Measurements from ENCODE around the gene IL17REL.

The IL17REL gene

DNA sequence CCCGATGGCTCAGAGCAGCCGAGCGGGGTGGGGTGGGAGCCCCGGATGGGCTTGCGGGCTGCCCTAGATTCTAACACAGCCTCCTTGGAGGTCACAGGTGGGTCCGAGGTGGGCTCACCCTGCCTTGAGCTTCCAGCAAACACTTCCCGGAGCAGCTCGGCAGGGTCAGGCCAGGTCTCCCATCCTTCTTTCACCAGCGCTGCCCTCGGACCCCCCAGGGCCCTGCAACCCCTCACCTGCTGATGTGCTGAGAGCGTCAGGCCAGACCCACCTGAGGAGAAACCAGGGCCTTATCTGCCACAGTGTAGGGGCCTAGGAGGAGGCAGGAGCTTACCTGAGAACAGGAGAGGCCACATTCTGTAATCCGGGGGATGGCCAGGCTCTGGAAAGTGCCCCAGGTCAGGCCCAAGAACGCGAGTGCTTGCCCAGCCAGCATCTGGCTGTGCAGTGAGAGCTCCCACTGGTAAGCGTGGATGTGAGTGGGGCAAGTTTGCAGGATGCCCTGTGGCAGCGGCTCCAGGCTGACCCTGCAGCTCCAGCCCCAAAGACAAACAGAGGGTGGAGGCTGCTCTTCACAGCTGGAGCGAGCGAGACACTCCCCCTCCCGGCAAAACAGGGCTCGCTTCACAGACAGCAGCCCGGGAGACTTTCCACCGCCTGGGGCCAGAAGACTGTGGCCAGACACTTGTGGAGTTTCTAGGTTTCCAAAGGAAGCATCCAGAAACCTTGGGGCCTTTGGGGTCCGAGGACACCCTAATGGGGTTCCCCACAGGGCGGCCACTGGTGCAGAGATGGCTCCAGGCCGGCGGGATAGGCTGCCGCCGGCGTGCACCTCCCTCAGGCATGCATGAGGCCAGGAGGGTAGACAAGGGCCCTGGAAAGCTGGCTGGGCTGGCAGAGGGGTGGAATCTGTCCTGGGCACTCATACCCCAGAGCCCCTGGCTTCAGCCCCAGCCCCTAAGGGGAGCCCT lies at the start of gene IL17REL:
Gene IL17REL, minus strand, starts transcription at position 555 of the 971 bp plus-strand sequence. Its CDS starts 119 bp downstream, at position 436.
- peaks cover 10% of the 10 kb centered on the region for H3K4me1 ChIP-seq (ENCODE audit: control insufficient read depth, insufficient read depth, low read length)
- H3K4me3 ChIP-seq (ENCODE audit: low read length), result no peak within 1 kb of the TSS
- no peak for DNase-seq (ENCODE audit: low read depth, low spot score)
- WGBS (ENCODE audit: insufficient coverage, insufficient read length), result no CpG with 5 or more reads among the region's 29 CpGs
- H3K36me3 ChIP-seq (ENCODE audit: control insufficient read depth, insufficient read depth, low read length), result no peaks in the 10 kb centered on the region; the same call in 1 of the 2 replicates
- H3K27me3 ChIP-seq (ENCODE audit: control insufficient read depth, insufficient read depth, low read length), result peaks cover 14% of the 10 kb centered on the region; the same call in 1 of the 2 replicates
- no peak within 1 kb of the TSS for H3K27ac ChIP-seq (ENCODE audit: low read length)
- H3K9me3 ChIP-seq (ENCODE audit: control insufficient read depth, insufficient read depth, low read length), result no peaks in the 10 kb centered on the region

DNA sequence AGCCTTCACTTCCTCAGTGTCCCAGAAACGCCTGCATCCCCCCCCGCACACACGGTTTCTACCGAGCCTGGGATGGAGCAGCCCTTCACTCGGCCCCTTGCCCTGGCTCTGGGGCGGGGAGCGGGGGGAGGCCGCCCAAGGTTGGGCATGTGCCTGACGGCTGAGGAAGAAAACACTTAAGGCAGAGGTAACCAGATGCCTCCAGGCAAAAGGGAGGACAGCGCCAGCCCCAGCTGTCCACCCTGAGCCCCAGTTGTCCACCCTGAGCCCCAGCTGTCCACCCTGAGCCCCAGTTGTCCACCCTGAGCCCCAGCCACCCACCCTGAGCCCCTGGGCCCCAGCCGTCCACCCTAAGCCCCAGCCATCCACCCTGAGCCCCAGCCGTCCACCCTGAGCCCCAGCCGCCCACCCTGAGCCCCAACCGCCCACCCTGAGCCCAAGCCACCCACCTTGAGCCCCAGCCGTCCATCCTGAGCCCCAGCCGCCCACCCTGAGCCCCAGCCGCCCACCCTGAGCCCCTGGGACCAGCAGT lies 49.3 kb upstream of the IL17REL start:
- no peaks in the 10 kb centered on the region for H3K9me3 ChIP-seq (ENCODE audit: control insufficient read depth, insufficient read depth, low read length)
- no peak for DNase-seq (ENCODE audit: low read depth, low spot score)
- H3K27ac ChIP-seq (ENCODE audit: low read length), result no peak overlapping the region
- H3K36me3 ChIP-seq (ENCODE audit: control insufficient read depth, insufficient read depth, low read length), result no peaks in the 10 kb centered on the region; the same call in 1 of the 2 replicates
- no peaks in the 10 kb centered on the region for H3K4me1 ChIP-seq (ENCODE audit: control insufficient read depth, insufficient read depth, low read length)
- H3K4me3 ChIP-seq (ENCODE audit: low read length), result no peak overlapping the region
- no peaks in the 10 kb centered on the region; the same call in 1 of the 2 replicates for H3K27me3 ChIP-seq (ENCODE audit: control insufficient read depth, insufficient read depth, low read length)
- WGBS (ENCODE audit: insufficient coverage, insufficient read length), result no CpG with 5 or more reads among the region's 17 CpGs

DNA sequence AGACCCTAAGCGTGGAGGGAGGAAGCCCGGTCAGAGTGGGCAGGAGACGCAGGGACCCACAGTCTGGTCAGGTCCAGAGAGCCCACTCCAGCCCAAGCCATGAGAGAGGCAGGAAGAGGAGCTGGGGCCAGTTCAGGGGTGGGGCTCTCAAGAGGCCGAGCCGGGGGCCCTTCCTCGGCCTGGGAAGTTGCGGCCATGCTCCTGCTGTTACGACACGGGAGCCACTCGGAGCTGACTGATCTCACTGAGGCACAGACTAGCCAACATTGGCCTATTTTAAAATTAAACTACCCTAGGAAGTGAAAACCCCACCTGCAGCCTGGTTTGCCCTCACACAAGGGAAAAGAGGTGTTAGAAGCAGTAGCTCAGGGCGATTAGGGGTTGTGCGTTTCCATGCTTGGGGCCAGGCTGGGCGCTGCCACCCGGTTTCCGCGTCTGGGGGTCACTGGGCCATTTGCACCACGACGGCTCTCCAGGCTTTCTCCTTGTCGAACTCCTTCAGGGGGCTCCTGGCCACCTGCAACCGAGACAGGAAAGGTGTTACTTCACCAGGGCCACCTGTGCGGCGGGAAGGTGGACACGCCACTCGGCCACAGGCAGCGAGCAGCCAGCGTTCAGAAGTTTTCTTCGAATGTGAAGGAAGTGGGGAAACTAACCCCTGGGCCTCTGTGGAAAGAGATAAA lies 48.7 kb upstream of the IL17REL start:
- no peak overlapping the region for H3K27ac ChIP-seq (ENCODE audit: low read length)
- DNase-seq (ENCODE audit: low read depth, low spot score), result no peak

DNA sequence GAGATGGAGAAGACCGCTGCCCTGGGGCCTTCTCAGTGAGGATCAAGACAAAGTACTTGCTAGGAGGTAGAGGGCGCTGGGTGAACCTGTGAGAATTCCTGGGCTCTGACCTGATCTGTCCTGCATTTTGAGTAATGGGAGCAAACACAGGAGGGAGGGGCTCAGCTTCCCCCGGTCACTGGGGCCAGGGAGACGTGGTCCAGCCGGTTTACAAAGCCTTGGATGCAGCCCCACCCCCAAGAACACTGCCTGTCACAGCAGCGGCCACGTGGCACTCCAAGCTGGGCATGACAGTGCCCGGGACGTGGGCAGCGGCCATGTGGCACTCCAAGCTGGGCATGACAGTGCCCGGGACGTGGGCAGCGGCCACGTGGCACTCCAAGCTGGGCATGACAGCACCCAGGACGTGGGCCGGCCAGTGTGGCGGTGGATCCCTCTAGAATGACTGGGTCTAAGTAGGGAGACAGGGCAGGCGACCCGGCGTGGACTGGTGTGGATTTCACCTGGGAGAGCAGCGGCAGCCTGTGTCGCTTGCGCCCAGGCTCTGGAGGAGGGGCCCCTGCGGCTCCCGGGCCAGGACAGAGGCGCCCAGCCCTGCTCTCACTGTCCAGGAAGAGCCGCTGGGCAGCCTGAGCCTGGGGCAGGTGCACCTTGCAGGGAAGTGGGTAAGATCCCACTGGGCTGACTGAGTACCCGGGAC lies 48.0 kb upstream of the IL17REL start:
- Histone ChIP-seq H3K27me3 (ENCODE audit: control insufficient read depth, insufficient read depth, low read length) (no peaks in the 10 kb centered on the region; the same call in 1 of the 2 replicates), H3K4me1 (ENCODE audit: control insufficient read depth, insufficient read depth, low read length) (no peaks in the 10 kb centered on the region), H3K9me3 (ENCODE audit: control insufficient read depth, insufficient read depth, low read length) (no peaks in the 10 kb centered on the region), H3K36me3 (ENCODE audit: control insufficient read depth, insufficient read depth, low read length) (no peaks in the 10 kb centered on the region; the same call in 1 of the 2 replicates), H3K27ac (ENCODE audit: low read length) (no peak overlapping the region), H3K4me3 (ENCODE audit: low read length) (no peak overlapping the region)
- no CpG with 5 or more reads among the region's 28 CpGs for WGBS (ENCODE audit: insufficient coverage, insufficient read length)
- no peak for DNase-seq (ENCODE audit: low read depth, low spot score)

More for the DNA sequence above, 48.7 kb upstream of the IL17REL start:
- Histone ChIP-seq H3K4me1 (ENCODE audit: control insufficient read depth, insufficient read depth, low read length) (no peaks in the 10 kb centered on the region), H3K9me3 (ENCODE audit: control insufficient read depth, insufficient read depth, low read length) (no peaks in the 10 kb centered on the region), H3K4me3 (ENCODE audit: low read length) (no peak overlapping the region), H3K36me3 (ENCODE audit: control insufficient read depth, insufficient read depth, low read length) (no peaks in the 10 kb centered on the region; the same call in 1 of the 2 replicates), H3K27me3 (ENCODE audit: control insufficient read depth, insufficient read depth, low read length) (no peaks in the 10 kb centered on the region; the same call in 1 of the 2 replicates)
- WGBS (ENCODE audit: insufficient coverage, insufficient read length), result no CpG with 5 or more reads among the region's 27 CpGs

DNA sequence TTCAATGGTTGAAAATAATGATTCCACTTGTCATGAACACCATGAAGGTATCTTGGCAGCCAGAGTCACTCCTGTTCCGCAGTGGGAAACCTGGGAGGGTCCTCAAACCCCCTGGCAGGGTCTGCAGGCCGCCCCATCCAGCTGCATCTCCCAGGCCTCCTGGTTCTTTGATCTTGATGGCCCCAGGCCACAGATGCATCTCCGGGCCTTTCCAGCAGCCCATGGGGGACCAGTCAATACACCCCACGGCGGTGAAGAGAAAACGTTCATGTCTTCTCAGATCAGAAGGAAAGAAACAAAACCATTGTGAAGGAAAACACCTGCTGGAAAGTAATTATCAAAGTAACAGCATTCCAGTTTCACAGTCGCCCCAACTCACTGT lies 47.3 kb upstream of the IL17REL start:
- no peaks in the 10 kb centered on the region; the same call in 1 of the 2 replicates for H3K36me3 ChIP-seq (ENCODE audit: control insufficient read depth, insufficient read depth, low read length)
- no CpG with 5 or more reads among the region's 7 CpGs for WGBS (ENCODE audit: insufficient coverage, insufficient read length)
- no peaks in the 10 kb centered on the region; the same call in 1 of the 2 replicates for H3K27me3 ChIP-seq (ENCODE audit: control insufficient read depth, insufficient read depth, low read length)
- DNase-seq (ENCODE audit: low read depth, low spot score), result no peak
- no peaks in the 10 kb centered on the region for H3K4me1 ChIP-seq (ENCODE audit: control insufficient read depth, insufficient read depth, low read length)
- no peaks in the 10 kb centered on the region for H3K9me3 ChIP-seq (ENCODE audit: control insufficient read depth, insufficient read depth, low read length)
- H3K4me3 ChIP-seq (ENCODE audit: low read length), result no peak overlapping the region
- H3K27ac ChIP-seq (ENCODE audit: low read length), result no peak overlapping the region

- WGBS (ENCODE audit: insufficient coverage, insufficient read length), result no CpG with 5 or more reads among the region's 31 CpGs
- H3K27me3 ChIP-seq (ENCODE audit: control insufficient read depth, insufficient read depth, low read length), result no peaks in the 10 kb centered on the region; the same call in 1 of the 2 replicates
- DNase-seq (ENCODE audit: low read depth, low spot score), result peak; percentile 22
- H3K4me1 ChIP-seq (ENCODE audit: control insufficient read depth, insufficient read depth, low read length), result no peaks in the 10 kb centered on the region
- H3K4me3 ChIP-seq (ENCODE audit: low read length), result peak overlapping the region; percentile 47
- no peaks in the 10 kb centered on the region; the same call in 1 of the 2 replicates for H3K36me3 ChIP-seq (ENCODE audit: control insufficient read depth, insufficient read depth, low read length)
- no peaks in the 10 kb centered on the region for H3K9me3 ChIP-seq (ENCODE audit: control insufficient read depth, insufficient read depth, low read length)
- H3K27ac ChIP-seq (ENCODE audit: low read length), result no peak overlapping the region
Observed at GRCh38 chr22:50058906-50059880, 46.6 kb upstream of the IL17REL start.

DNA sequence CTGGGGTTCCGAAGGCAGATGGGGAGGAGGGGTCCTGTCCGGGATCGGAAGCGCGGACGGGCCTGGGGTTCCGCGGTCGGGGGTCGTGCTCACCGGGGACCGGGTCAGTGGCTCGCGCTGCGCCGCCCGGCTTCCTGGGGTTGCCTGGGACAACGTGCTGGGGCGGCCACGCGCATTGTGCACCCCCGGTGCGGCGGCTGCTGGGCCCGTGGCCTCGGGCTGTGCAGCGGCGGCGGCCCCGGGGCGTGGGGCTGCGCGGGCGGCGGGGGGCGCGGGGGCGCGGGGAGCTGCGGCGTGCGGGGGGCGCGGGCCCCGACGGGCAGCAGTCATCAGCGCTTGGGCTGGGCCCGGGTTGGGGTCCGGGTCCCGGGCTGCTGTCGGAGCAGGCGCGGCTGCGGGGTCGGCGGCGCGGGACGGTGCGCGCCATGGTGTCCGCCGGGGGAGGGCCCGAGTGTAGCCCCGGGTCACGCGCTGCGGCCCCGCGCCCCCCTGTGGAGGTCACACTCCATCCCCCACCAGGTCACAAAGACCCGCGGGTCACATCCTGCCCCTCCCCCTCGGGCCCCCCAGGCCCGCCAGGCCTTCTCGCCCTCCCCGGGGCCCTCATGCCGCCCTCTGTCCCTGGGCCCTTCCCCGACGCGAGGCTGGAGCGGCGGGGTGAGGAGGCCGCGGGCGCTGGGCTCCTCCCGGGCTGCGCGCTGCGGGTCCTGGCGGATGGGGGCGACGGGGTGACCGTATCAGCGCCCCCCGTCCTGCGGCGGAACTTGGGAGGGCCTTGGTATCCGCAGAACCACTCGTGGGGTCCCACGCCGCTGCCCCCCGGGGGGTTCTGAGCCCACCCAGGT lies 45.7 kb upstream of the IL17REL start, which contains the start of gene TTLL8:
Gene TTLL8, minus strand, starts transcription at position 238 of the 845 bp plus-strand sequence.
- WGBS (ENCODE audit: insufficient coverage, insufficient read length), result no CpG with 5 or more reads among the region's 102 CpGs
- Histone ChIP-seq H3K4me1 (ENCODE audit: control insufficient read depth, insufficient read depth, low read length) (no peaks in the 10 kb centered on the region), H3K4me3 (ENCODE audit: low read length) (peak within 1 kb of the TSS; percentile 47), H3K27ac (ENCODE audit: low read length) (no peak within 1 kb of the TSS), H3K36me3 (ENCODE audit: control insufficient read depth, insufficient read depth, low read length) (no peaks in the 10 kb centered on the region; the same call in 1 of the 2 replicates), H3K9me3 (ENCODE audit: control insufficient read depth, insufficient read depth, low read length) (no peaks in the 10 kb centered on the region), H3K27me3 (ENCODE audit: control insufficient read depth, insufficient read depth, low read length) (no peaks in the 10 kb centered on the region; the same call in 1 of the 2 replicates)
- no peak for DNase-seq (ENCODE audit: low read depth, low spot score)

DNA sequence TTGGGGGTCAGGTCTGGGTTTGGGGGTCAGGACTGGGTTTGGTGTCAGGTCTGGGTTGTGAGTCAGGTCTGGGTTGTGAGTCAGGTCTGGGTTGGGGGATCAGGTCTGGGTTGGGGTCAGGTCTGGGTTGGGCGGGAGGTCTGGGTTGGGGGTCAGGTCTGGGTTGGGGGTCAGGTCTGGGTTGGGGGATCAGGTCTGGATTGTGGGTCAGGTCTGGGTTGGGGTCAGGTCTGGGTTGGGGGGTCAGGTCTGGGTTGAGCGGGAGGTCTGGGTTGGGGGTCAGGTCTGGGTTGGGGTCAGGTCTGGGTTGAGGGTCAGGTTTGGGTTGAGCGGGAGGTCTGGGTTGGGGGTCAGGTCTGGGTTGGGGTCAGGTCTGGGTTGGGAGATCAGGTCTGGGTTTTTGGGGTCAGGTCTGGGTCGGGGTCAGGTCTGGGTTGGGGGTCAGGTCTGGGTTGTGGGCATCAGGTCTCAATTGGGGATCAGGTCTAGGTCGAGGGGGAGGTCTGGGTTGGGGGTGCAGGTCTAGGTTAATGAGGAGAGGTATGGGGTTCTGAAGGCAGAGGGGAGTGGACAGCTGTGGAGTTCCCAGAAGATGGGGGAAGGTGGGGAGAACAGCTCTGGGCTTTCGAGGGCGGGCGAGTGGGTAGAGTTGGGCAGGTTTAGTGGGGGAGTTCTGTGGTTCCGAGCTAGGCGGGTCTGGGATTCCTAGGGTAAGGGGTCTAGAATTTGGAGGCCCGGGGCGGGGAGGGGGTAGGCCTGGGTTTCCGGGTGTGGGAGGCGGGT lies 44.9 kb upstream of the IL17REL start:
- DNase-seq (ENCODE audit: low read depth, low spot score), result no peak
- WGBS (ENCODE audit: insufficient coverage, insufficient read length), result no CpG with 5 or more reads among the region's 14 CpGs
- Histone ChIP-seq H3K4me1 (ENCODE audit: control insufficient read depth, insufficient read depth, low read length) (no peaks in the 10 kb centered on the region), H3K36me3 (ENCODE audit: control insufficient read depth, insufficient read depth, low read length) (no peaks in the 10 kb centered on the region; the same call in 1 of the 2 replicates), H3K4me3 (ENCODE audit: low read length) (no peak overlapping the region; the same call in 1 of the 2 replicates), H3K27me3 (ENCODE audit: control insufficient read depth, insufficient read depth, low read length) (no peaks in the 10 kb centered on the region; the same call in 1 of the 2 replicates), H3K27ac (ENCODE audit: low read length) (no peak overlapping the region), H3K9me3 (ENCODE audit: control insufficient read depth, insufficient read depth, low read length) (no peaks in the 10 kb centered on the region)
